ENCODE results near the gene EFCAB13. TPM values are rescaled to one million over a fixed set of nuclear protein-coding genes. Genes with fewer than 3 reads are reported as not detected.

EFCAB13 gene
- total and polyA plus RNA-seq, 2 of the 4 experiments (the other 2 are of a cell fraction), result 0.77 to 1.4 TPM

- no peak for DNase-seq
- Histone ChIP-seq H2BK120ac (ENCODE audit: low read depth, low read length) (no peak overlapping the region), H3K9me1 (ENCODE audit: insufficient read depth, low read length) (no peaks in the 10 kb centered on the region), H2BK20ac (ENCODE audit: low read depth, low read length) (no peak overlapping the region), H3K27me3 (ENCODE audit: control insufficient read depth, insufficient read depth, low read length) (no peaks in the 10 kb centered on the region), H2AFZ (replicated peaks; ENCODE audit: low read length, poor library complexity) (no peak overlapping the region), H4K91ac (ENCODE audit: insufficient read depth, low read depth, low read length) (no peak overlapping the region), H3K4me1 (ENCODE audit: control insufficient read depth, insufficient read depth, low read length) (no peaks in the 10 kb centered on the region), H2BK5ac (ENCODE audit: low read depth, low read length, poor library complexity, severe bottlenecking) (no peak overlapping the region), H3K9ac (ENCODE audit: low read depth, low read length) (no peak overlapping the region), H3K18ac (ENCODE audit: low read depth, low read length) (no peak overlapping the region), H3K4ac (ENCODE audit: low read depth, low read length) (no peak overlapping the region), H3K23ac (ENCODE audit: low read depth, low read length) (no peak overlapping the region), H3K79me1 (ENCODE audit: low read depth in 1 of 2, low read length in 2 of 2) (no peaks in the 10 kb centered on the region), H2AK9ac (replicated peaks; ENCODE audit: low read depth, low read length, poor library complexity) (no peak overlapping the region), H3K9me3 (ENCODE audit: control insufficient read depth, insufficient read depth, low read length) (no peaks in the 10 kb centered on the region), H3K14ac (replicated peaks; ENCODE audit: low read depth, low read length) (no peak overlapping the region), H3K4me2 (ENCODE audit: low read depth, low read length) (no peak overlapping the region), H3K36me3 (ENCODE audit: control insufficient read depth, insufficient read depth, low read length) (no peaks in the 10 kb centered on the region), H4K5ac (ENCODE audit: low read depth, low read length) (no peak overlapping the region), H2BK15ac (ENCODE audit: low read depth, low read length) (no peak overlapping the region), H4K8ac (ENCODE audit: low read depth in 2 of 2, low read length in 2 of 2) (no peak overlapping the region), H3K27ac (ENCODE audit: insufficient read depth, low read length) (no peak overlapping the region), H4K20me1 (ENCODE audit: insufficient read depth, low read length) (no peaks in the 10 kb centered on the region), H3K4me3 (ENCODE audit: insufficient read depth, low read depth, low read length) (no peak overlapping the region), H3K56ac (ENCODE audit: extremely low read depth, insufficient read depth, low read length) (no peak overlapping the region), H2AK5ac (ENCODE audit: low read depth, low read length) (no peak overlapping the region)
- no CpG with 5 or more reads among the region's 2 CpGs for WGBS, 2 experiments (ENCODE audit: extremely low coverage in 2 of 2, insufficient read length in 1 of 2)
- BruUV-seq (replicated peaks), result no TSS peak
- intact Hi-C loops (cut with micrococcal nuclease) (no loop called here), in situ Hi-C loops (cut with MboI; ENCODE audit: low sequenced_read_pairs) (no loop called here), dilution Hi-C loops (cut with HindIII; ENCODE audit: low sequenced_read_pairs, unreplicated experiment) (no loop called here)
- no peak for ATAC-seq (ENCODE audit: low read depth)
- CTCF ChIA-PET, result no interaction called here
- POLR2A ChIA-PET (ENCODE audit: unreplicated experiment), result no interaction called here
- TF ChIP-seq MAZ (IDR thresholded peaks at IDR 0.05; ENCODE audit: borderline replicate concordance, low read depth, low read length) (no peak), CHD1 (IDR thresholded peaks at IDR 0.05; ENCODE audit: low read depth, low read length) (no peak), POLR2A (IDR thresholded peaks at IDR 0.05; ENCODE audit: low read depth, low read length) (no peak), BHLHE40 (IDR thresholded peaks at IDR 0.05; ENCODE audit: low read depth, low read length) (no peak), RAD21 (IDR thresholded peaks at IDR 0.05; ENCODE audit: low read length) (no peak), RFX5 (IDR thresholded peaks at IDR 0.05; ENCODE audit: low read depth, low read length) (no peak), NFE2L2 (IDR thresholded peaks at IDR 0.05; ENCODE audit: low read depth, low read length) (no peak), FOS (IDR thresholded peaks at IDR 0.05; ENCODE audit: low read depth, low read length) (no peak), SMC3 (IDR thresholded peaks at IDR 0.05; ENCODE audit: low read depth, low read length) (no peak), MAFK (IDR thresholded peaks at IDR 0.05; ENCODE audit: low read depth, low read length) (no peak), CEBPB (IDR thresholded peaks at IDR 0.05; ENCODE audit: low read depth, low read length) (no peak)
Observed at GRCh38 chr17:47401100-47401499, 77.3 kb downstream of the EFCAB13 start.

Measured in IMR-90 (cell line).